HG03066 (cell line): ENCODE data around the gene OR7G1.

ENCODE experiments used
- ATAC-seq: cut with Tn5 transposase; IDR thresholded peaks from one replicate; pipeline ENCODE4 v1.9.1; 2021; ENCODE audit warnings: low read depth; ENCODE audit not compliant: unreplicated experiment

OR7G1 gene

GRCh38 chr19:9115307-9115813 is at the start of gene OR7G1:
TSS of gene OR7G1 (minus strand) at chr19:9115763. CDS start at chr19:9115763, 0 bp downstream.
- no peak for ATAC-seq

GRCh38 chr19:9165261-9165660 is 49.7 kb upstream of the OR7G1 start:
- ATAC-seq = no peak

DNA sequence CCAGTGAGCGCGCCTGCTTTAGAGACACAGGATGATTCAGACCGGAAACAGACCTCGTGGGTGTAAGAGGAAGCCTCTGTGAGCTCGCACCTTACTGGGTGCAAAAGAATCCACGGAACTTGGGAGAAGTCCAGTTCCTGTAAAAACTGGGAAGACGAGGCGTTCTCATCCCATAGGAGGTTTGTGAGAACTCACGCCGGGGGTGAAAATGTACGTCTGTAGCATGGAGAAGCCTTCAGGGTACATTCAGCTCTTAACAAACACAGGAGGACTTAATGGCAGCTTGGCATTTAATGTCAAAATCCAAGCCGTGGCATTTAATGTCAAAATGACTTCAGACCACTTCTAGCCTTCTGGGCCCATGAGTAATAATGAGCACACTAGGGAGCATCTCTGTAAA is 45.9 kb upstream of the OR7G1 start:
- ATAC-seq = no peak

DNA sequence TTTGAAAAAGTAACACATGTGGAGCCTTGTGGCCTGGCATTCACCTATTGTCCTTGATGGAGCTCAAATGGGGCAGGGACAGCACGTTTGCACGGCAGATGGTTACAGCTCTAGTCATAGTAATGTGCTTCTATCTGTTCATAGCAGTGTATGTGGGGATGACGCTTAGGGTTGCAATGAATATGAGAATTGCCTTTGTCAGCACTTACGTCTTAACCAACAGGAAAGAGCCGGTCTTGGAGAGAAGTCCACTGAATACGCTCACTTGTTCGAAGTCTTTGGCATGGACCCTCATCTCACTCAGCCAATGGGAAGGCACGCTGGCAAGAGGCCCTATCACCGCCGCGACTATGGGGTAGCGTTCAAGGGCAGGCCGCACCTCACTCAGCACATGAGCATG is 44.3 kb upstream of the OR7G1 start:
- ATAC-seq = no peak

DNA sequence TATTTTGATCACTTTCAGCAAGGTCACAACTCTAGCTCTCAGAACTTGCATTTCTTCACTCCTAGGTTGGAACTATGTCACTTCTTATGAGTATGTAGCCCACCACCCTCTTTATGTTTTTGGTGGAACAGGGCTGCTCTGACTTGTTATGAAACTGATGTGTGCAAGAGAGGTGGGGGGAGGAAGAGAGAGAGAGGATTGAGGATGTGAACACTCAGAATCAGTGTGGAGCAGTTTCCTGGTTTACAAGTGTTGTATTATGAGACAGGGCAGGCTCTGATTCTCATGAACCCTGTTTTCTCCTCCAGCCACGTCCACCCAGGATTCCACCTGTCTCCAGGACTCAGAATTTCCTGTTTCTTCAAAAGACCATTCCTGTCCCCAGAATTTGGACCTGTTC is 40.7 kb upstream of the OR7G1 start:
- ATAC-seq = no peak

DNA sequence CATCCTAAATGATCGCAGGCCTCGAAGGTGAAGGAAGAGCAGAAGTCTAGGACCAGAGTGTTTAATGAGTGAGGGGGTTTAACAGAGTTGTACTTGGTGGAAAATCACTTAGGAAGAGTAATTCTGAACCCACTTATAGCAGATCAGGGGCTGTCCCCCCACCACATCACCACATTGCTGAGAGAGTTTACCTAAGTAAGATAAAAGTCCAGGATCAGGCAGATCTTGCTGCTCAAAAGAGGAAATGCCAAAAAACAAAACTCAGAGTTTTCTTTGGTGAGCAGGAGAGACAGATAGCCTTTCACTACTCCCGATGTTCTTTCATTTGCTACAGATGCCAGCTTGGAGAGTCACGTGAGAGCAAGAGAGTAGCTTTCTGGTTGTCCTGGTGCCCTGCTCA is 40.0 kb upstream of the OR7G1 start:
- ATAC-seq = no peak

DNA sequence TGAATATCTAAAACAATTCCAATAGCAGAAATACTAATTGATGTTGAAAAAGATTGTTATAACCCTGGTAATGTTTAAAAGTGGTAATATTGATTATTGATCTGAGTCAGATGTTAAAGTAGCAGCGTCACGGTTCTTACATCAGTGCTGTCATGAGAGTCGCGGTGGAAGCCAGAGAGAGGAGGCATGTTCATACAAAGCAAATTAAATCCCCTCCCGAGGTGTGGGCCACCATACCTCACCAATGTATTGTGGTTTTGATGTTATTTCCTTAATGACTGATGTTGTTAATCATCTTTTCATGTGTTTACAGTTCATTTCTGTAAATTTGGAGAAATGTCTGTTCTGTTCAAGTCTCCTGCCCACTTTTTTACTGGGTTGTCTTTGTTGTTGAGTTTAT is 35.8 kb upstream of the OR7G1 start:
- no peak for ATAC-seq

DNA sequence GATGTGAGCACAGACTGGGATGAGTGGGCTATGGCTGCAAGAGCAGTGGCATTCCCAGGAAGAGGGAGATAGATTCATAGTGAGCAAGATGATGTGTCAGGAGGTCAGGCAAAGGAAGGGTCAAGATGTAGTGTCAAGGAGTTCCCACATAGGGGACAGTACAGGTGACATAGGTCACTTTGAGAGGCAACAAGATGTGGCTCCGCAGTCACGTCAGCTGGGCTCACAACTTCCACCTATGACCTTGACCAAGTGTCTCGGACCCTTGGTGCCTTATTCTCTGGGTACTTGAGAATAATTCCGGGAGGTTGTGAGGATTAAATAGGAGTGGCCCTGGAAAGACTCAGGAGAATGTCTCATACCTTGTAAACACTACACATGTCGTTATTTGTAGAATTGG is 35.1 kb upstream of the OR7G1 start:
- no peak for ATAC-seq

DNA sequence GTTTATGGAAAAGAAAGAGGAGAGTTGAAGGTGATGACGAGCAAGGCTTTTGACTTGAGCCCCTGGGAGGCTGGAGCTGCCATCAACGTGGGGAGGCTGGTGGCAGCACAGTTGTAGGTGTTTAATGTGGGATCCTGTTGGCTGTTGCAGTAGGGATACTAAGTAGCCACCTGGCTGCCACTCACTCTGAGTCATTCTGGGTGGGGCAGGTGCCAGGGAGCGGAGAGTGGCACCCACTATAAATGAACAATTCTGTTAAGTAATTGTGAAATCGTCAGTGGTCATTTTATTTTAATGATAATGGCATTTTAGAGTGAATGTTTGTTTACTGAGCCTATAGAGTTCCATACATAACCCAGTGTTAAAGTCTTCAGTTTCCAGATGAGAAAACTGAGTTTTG is 34.4 kb upstream of the OR7G1 start:
- ATAC-seq = no peak

DNA sequence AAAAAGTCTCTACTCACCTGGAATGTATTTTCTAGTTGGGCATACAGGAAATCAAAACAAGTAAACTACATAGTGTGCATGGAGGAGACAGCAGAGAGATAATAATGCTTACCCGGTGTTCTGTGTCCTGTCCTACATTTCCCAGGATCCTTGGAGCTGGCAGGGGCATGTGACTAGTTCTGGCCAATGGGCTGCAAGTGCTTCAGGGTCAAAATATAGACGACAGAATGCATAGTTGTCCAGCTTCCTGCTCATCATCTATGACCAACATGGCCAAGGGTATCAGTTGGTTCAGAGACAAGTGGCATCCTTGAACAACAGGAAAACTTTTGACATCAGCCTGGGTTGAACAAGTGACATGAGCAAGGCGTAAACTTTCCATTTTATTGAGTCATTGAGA is 33.1 kb upstream of the OR7G1 start:
- ATAC-seq = no peak

GRCh38 chr19:9146882-9147281 is 31.3 kb upstream of the OR7G1 start:
- no peak for ATAC-seq

DNA sequence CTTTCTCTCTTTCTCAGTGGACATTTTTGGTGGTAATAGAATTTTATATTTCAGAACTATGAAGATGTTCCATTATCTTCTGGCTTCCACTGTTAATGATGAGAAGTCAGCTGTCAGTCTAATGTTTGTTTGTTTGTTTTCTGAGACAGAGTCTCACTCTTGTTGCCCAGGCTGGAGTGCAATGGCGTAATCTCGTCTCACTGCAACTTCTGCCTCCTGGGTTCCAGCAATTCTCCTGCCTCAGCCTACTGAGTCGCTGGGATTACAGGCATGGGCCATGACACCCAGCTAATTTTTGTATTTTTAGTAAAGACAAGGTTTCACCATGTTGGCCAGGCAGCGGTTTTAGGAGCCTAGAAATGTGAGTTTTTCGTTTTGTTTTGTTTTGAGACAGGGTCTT is 29.4 kb upstream of the OR7G1 start:
- ATAC-seq = no peak

GRCh38 chr19:9140159-9140874 is 24.8 kb upstream of the OR7G1 start, which contains the start of gene ZNF317:
TSS of gene ZNF317 (plus strand) at chr19:9140397. CDS start at chr19:9156017, 15,620 bp downstream.
- peak; percentile 87 for ATAC-seq

- ATAC-seq = no peak
Observed at GRCh38 chr19:9139609-9140158, 24.1 kb upstream of the OR7G1 start.

- ATAC-seq = no peak
Observed at GRCh38 chr19:9132422-9132821, 16.9 kb upstream of the OR7G1 start.

DNA sequence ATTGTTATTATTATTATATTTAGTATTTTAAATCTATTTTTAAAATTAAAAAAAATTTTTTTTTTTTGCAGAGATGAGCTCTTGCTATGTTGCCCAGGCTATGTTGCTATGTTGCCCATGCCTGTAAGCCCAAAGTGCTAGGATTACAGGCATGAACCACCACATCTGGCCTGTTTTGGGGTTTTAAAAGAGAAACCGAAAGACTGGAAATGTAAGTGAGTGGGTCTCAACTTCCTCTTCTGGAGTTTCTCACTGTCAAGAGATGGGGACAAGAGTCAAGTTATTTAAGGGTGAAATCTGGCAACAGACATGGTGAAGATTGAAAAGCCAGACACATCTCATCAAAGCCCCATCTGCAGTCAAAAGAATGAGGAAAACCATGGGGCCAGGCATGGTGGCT is 15.4 kb upstream of the OR7G1 start:
- no peak for ATAC-seq

DNA sequence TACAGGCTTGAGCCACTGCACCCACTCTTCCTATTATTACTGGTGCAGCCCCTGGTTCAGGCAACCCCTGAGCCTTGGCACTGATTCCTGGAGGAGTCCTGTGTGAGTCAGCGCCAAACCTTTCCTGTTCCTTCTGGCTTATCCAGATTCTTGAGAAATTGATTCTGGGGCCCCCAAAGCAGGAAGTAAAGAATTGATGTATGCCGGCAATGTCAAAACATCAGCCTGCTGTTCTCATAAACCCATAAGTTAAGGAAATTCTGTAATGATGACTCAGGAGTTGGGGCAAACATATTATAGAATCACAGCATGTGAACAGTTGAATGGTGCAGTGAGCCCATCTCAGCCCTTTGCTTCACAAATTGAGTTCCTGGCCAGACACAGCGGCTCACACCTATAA is 12.6 kb upstream of the OR7G1 start:
- no peak for ATAC-seq

GRCh38 chr19:9126900-9127405 is 11.4 kb upstream of the OR7G1 start, which contains the start of gene OR7G3:
TSS of gene OR7G3 (minus strand) at chr19:9126950. CDS start at chr19:9126950, 0 bp downstream.
- no peak for ATAC-seq

- ATAC-seq = no peak
Observed at GRCh38 chr19:9116547-9116946, 984 bp upstream of the OR7G1 start.

DNA sequence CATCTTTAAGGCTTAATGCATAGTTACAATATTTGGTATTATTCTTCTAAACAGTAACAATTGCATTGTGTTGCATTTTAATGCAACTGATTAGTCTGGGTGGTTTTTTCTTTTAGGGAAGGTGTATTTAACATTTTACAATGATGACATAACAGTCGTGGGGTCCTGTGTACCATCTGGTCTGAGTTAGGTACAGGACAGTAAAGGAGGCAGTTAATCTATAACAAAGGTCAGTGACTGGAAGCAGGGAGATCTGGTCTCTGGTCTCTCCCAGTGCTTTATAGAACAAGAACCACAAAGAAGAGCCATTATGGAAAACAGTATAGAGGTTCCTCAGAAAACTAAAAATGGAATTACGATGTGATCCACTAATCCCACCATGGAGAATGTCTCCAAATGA is 5.6 kb downstream of the OR7G1 start:
- ATAC-seq = no peak

- no peak for ATAC-seq
Observed at GRCh38 chr19:9107375-9107774, 8.2 kb downstream of the OR7G1 start, which contains the start of gene OR7G2. TSS of gene OR7G2 (minus strand) at chr19:9107475. CDS start at chr19:9103243, 4,232 bp downstream.

DNA sequence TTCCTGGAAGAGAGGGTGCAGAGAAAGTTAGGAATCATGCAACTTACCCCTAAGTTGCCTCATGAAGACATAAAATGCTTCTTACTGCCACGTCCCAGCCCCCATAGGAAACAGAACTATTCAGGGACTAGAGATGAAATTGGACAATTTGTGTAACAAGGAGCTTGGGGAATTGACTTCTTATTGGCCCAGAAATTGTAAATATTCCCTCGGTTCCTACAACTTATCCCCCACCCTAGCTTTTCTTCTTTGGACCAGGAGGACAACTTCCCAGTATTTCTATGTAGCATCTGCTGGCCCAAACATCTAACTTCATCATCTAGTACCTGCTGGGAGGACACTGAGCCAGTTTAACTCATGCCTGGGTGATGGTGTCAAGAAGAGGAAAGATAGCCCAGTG is 28.8 kb downstream of the OR7G1 start, which contains the start of gene OR1M1:
OR1M1 (plus strand) TSS at position 301 of the 400 bp plus-strand sequence. CDS start 6,184 bp downstream, outside the sequence.
- no peak for ATAC-seq
